Esophagus muscularis mucosa (tissue), 4 donors: Measurements from ENCODE around the gene CERS2. TPM values are rescaled to one million over a fixed set of nuclear protein-coding genes. Genes with fewer than 3 reads are reported as not detected.

Experiments used
- DNase-seq: peaks from one replicate; pipeline ENCODE4 v3.0.0-alpha.2; 2017; ENCODE audit errors: extremely low spot score
- H3K27ac ChIP-seq, 4 donors: fragments of 200-600 bp; sonication (generic); replicated peaks in 1 of 4; 1 replicate in 3 of 4; 2 replicates in 1 of 4; pipeline ENCODE4 v1.5.1; 2016 to 2019; ENCODE audit warnings: mild to moderate bottlenecking in 1 of 4
- H3K27me3 ChIP-seq, 4 donors: fragments of 200-600 bp; sonication (generic); one replicate each; pipeline versions ENCODE4 v1.5.1 to v1.6.0; 2016 to 2019
- H3K36me3 ChIP-seq, 4 donors: fragments of 200-600 bp; sonication (generic); one replicate each; pipeline ENCODE4 v1.5.1; 2016 to 2019
- H3K4me1 ChIP-seq, 4 donors: fragments of 200-600 bp; sonication (generic); one replicate each; pipeline ENCODE4 v1.5.1; 2016 to 2019
- H3K4me3 ChIP-seq, 4 donors: fragments of 200-600 bp; sonication (generic); 1 replicate in 2 of 4; 2 replicates in 2 of 4; pipeline ENCODE4 v1.5.1; 2016 to 2019; ENCODE audit warnings: mild to moderate bottlenecking in 4 of 4, moderate library complexity in 1 of 4
- H3K9me3 ChIP-seq, 4 donors: fragments of 200-600 bp; sonication (generic); 1 replicate in 3 of 4; 2 replicates in 1 of 4; pipeline ENCODE4 v1.5.1; 2016 to 2019
- EP300 ChIP-seq: sonication (generic); formaldehyde crosslinking; IDR thresholded peaks from one replicate; pipeline ENCODE4 v1.6.1; 2017; ENCODE audit warnings: antibody characterized with exemption
- POLR2A ChIP-seq: fragments of 450-650 bp; IDR thresholded peaks from one replicate; pipeline ENCODE4 v1.6.1; 2017; ENCODE audit warnings: antibody characterized with exemption, moderate library complexity, mild to moderate bottlenecking, low read depth
- POLR2AphosphoS5 ChIP-seq, 2 donors: sonication (generic); formaldehyde crosslinking; IDR thresholded peaks; one replicate each; pipeline ENCODE4 v1.6.1; 2017; ENCODE audit warnings: antibody characterized with exemption in 2 of 2
- whole genome bisulfite sequencing: methylation state at CpG from one replicate; pipeline ENCODE4 v1.1.5; 2018; 5-methylcytosine and 5-hydroxymethylcytosine counted together
- intact Hi-C: fragments of 100-400 bp; cut with DNase I; formaldehyde crosslinking; loops from one replicate; pipeline ENCODE4 v1.15.1; 2023
- total RNA-seq, 4 donors: library from RNA; depleted of rRNA; stranded (reverse); fragments of >200 nt; gene quantifications; one replicate each; pipeline versions ENCODE4 v1.1.0 to v1.2.1, GENCODE V29; 2016
- TF ChIP-seq, protein P1 (sequence below), 3 experiments: fragments of 200-600 bp in 2 of 3; fragments of 450-650 bp in 1 of 3; sonication (generic) in 2 of 3; IDR thresholded peaks; one replicate each; pipeline ENCODE4 v1.5.1; 2017 to 2019; ENCODE audit warnings: antibody characterized with exemption in 3 of 3, mild to moderate bottlenecking in 2 of 3, moderate library complexity in 1 of 3

CERS2 gene
- total RNA-seq, 4 donors from 2014 or later, result 91.8 to 130 (median 117) TPM

DNA sequence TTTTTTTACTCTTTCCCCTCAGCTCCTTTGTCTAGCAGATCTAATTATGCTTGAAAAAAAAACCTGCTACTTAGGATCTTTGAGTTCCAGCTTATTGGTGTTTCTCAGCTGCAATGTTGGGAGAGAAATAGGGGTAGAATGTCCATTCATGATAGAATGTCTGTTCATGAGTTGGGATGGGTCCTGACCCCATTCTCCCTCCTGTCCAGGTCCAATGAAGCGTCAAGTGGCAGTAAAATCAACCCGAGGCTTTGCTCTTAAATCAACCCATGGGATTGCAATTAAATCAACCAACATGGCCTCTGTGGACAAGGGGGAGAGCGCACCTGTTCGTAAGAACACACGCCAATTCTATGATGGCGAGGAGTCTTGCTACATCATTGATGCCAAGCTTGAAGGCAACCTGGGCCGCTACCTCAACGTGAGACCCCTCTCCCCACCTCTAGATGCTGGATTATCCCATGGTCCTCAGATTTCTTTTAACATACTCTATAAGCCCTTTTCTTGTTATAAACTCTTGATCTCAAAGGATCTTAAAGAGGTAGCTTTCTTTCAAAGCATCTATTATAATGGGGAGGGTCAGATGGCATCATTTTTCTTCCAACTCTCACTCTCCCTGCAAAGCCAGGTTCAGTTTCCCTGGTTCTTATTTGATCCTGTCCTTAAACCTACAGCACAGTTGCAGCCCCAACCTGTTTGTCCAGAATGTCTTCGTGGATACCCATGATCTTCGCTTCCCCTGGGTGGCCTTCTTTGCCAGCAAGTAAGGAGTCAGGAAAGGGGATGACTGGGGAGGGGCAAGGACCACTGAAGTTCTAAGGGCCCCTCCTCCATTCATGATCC lies 11.1 kb downstream of the CERS2 start:
- Histone ChIP-seq H3K9me3 (no peaks in the 10 kb centered on the region), H3K27ac (peak overlapping the region in 1 of 4 donors; percentile 2), H3K27me3 (no peaks in the 10 kb centered on the region), H3K4me1 (peaks cover 0 to 7% (median 2%) of the 10 kb centered on the region in 4 donors), H3K36me3 (peaks cover 83 to 100% (median 99%) of the 10 kb centered on the region in 4 donors), H3K4me3 (no peak overlapping the region)
- WGBS, result 91% methylated on average over 10 of the region's 10 CpGs
- peak in 1 of 2 donors; percentile 13 for TF ChIP-seq POLR2AphosphoS5 (IDR thresholded peaks at IDR 0.05)
- TF ChIP-seq EP300, result no peak
- TF ChIP-seq POLR2A, result no peak
- intact Hi-C loops, result no loop called here
- DNase-seq, result no peak

DNA sequence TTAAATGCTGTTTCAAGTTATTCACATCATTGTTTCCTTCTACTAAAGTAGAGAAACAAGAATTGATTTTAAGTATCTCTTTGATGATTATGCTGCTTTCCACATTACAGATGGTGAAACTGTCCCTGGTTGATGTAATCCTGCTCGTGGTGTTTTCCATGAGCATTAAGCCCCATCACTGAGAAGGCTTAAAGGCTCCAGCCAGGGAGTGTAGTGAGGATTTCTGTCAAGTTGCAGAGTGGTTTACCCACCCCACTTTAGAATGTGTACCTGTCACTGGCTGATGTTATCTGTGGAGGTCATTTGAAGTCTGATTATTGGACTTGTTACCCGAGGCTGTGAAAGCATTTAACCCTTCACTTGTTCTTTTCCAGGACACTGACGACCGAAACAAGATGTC lies 12.9 kb downstream of the CERS2 start:
- H3K9me3 ChIP-seq, result no peaks in the 10 kb centered on the region
- no peaks in the 10 kb centered on the region for H3K27me3 ChIP-seq
- no peak overlapping the region for H3K4me3 ChIP-seq
- no peak for DNase-seq
- WGBS, result 72% methylated on average over 4 of the region's 4 CpGs
- intact Hi-C loops, result no loop called here
- no peak for TF ChIP-seq POLR2AphosphoS5 (IDR thresholded peaks at IDR 0.05)
- TF ChIP-seq, protein P1, sequence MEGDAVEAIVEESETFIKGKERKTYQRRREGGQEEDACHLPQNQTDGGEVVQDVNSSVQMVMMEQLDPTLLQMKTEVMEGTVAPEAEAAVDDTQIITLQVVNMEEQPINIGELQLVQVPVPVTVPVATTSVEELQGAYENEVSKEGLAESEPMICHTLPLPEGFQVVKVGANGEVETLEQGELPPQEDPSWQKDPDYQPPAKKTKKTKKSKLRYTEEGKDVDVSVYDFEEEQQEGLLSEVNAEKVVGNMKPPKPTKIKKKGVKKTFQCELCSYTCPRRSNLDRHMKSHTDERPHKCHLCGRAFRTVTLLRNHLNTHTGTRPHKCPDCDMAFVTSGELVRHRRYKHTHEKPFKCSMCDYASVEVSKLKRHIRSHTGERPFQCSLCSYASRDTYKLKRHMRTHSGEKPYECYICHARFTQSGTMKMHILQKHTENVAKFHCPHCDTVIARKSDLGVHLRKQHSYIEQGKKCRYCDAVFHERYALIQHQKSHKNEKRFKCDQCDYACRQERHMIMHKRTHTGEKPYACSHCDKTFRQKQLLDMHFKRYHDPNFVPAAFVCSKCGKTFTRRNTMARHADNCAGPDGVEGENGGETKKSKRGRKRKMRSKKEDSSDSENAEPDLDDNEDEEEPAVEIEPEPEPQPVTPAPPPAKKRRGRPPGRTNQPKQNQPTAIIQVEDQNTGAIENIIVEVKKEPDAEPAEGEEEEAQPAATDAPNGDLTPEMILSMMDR (IDR thresholded peaks at IDR 0.05), result no peak
- no peak for TF ChIP-seq EP300
- TF ChIP-seq POLR2A, result no peak
- H3K27ac ChIP-seq, result no peak overlapping the region
- peaks cover 72 to 100% (median 93%) of the 10 kb centered on the region in 4 donors for H3K36me3 ChIP-seq
- H3K4me1 ChIP-seq, result no peaks in the 10 kb centered on the region

DNA sequence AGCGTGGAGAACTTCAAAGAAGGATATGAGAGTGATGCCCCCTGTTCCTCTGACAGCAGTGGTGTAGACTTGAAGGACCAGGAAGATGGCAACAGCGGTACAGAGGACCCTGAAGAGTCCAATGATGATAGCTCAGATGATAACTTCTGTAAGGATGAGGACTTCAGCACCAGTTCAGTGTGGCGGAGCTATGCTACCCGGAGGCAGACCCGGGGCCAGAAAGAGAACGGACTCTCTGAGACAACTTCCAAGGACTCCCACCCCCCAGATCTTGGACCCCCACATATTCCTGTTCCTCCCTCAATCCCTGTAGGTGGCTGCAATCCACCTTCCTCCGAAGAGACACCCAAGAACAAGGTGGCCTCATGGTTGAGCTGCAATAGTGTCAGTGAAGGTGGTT lies 14.0 kb downstream of the CERS2 start:
- Histone ChIP-seq H3K27me3 (no peaks in the 10 kb centered on the region), H3K4me3 (no peak overlapping the region), H3K4me1 (no peaks in the 10 kb centered on the region), H3K27ac (no peak overlapping the region), H3K36me3 (peaks cover 61 to 100% (median 84%) of the 10 kb centered on the region in 4 donors), H3K9me3 (no peaks in the 10 kb centered on the region)
- DNase-seq, result no peak
- intact Hi-C loops, result no loop called here
- TF ChIP-seq EP300 (no peak), POLR2AphosphoS5 (IDR thresholded peaks at IDR 0.05) (no peak), POLR2A (no peak)
- TF ChIP-seq, protein P1 (IDR thresholded peaks at IDR 0.05), result no peak
- 97% methylated on average over 7 of the region's 7 CpGs for WGBS

DNA sequence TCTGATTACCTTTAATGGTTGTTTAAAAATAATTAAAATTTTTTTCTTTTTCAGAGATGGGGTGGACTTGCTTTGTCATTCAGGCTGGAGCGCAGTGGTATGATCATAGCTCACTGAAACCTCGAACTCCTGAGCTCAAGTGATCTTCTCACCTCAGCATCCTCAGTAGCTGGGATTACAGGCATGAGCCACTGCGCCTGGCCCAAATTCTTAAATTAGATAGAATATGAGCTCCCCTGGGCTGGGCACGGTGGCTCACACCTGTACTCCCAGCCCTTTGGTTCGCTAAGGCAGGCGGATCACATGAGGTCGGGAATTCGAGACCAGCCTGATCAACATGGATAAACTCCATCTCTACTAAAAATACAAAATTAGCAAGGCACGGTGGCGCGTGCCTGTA lies 17.0 kb downstream of the CERS2 start:
- no peaks in the 10 kb centered on the region for H3K4me1 ChIP-seq
- no peaks in the 10 kb centered on the region for H3K9me3 ChIP-seq
- TF ChIP-seq POLR2AphosphoS5 (IDR thresholded peaks at IDR 0.05), result no peak
- no peak for TF ChIP-seq POLR2A
- no peak overlapping the region for H3K4me3 ChIP-seq
- H3K36me3 ChIP-seq, result peaks cover 53 to 100% (median 81%) of the 10 kb centered on the region in 4 donors
- no peak for DNase-seq
- WGBS, result 98% methylated on average over 11 of the region's 11 CpGs
- no peak overlapping the region for H3K27ac ChIP-seq
- intact Hi-C loops, result no loop called here
- no peaks in the 10 kb centered on the region for H3K27me3 ChIP-seq

DNA sequence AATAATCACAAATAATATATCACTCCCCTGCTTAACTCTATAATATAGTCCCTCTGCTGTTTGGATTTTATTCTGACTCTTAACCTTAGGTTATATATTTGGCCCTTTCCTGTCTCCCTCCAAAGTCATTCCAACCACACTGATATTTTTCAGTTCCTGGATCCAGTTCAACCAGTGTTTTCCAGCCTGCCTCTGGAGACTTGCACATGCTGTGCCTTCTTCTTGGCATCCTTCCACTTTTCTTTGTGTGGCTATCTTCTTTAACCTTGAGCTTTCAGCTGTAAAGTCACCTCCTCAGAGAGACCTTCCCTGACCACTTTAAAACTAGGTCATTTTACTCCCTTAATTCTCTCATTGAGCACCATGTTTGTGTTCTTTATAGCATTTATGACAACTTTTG lies 19.4 kb downstream of the CERS2 start:
- H3K4me1 ChIP-seq, result no peaks in the 10 kb centered on the region
- no peak overlapping the region for H3K4me3 ChIP-seq
- TF ChIP-seq, protein P1 (IDR thresholded peaks at IDR 0.05), result no peak
- TF ChIP-seq POLR2AphosphoS5 (IDR thresholded peaks at IDR 0.05) (no peak), POLR2A (no peak), EP300 (no peak)
- DNase-seq, result no peak
- intact Hi-C loops, result no loop called here
- no peak overlapping the region for H3K27ac ChIP-seq
- H3K27me3 ChIP-seq, result no peaks in the 10 kb centered on the region
- H3K9me3 ChIP-seq, result no peaks in the 10 kb centered on the region
- H3K36me3 ChIP-seq, result peaks cover 62 to 100% (median 81%) of the 10 kb centered on the region in 4 donors
